H9 (cell line): Measurements from ENCODE around the gene ST7L. TPM values are rescaled to one million over a fixed set of nuclear protein-coding genes. Genes with fewer than 3 reads are reported as not detected.

ENCODE experiments used
- DNase-seq: peaks from one replicate; pipeline ENCODE4 v3.0.0-alpha.2; 2017
- H2AFZ ChIP-seq: one replicate; pipeline ENCODE4 v1.6.1; 2013; ENCODE audit warnings: mild to moderate bottlenecking, low read length, control low read depth, moderate library complexity
- H2AK5ac ChIP-seq: 2 replicates; pipeline ENCODE4 v1.6.1; 2013; ENCODE audit warnings: low read length, control low read depth, mixed read lengths; ENCODE audit not compliant: insufficient read length
- H2BK120ac ChIP-seq: one replicate; pipeline ENCODE4 v1.6.1; 2013; ENCODE audit warnings: low read depth, mild to moderate bottlenecking, low read length, control low read depth, inconsistent platforms; ENCODE audit not compliant: poor library complexity, severe bottlenecking
- H2BK12ac ChIP-seq: 2 replicates; pipeline ENCODE4 v1.6.1; 2013; ENCODE audit warnings: low read length, control low read depth, mixed read lengths, low read depth; ENCODE audit not compliant: insufficient read length
- H2BK15ac ChIP-seq: 2 replicates; pipeline ENCODE4 v1.6.1; 2013; ENCODE audit warnings: low read depth, low read length, control low read depth
- H2BK20ac ChIP-seq: one replicate; pipeline ENCODE4 v1.6.1; 2013; ENCODE audit warnings: low read depth, mild to moderate bottlenecking, low read length, control low read depth, inconsistent platforms; ENCODE audit not compliant: poor library complexity, severe bottlenecking
- H2BK5ac ChIP-seq: 2 replicates; pipeline ENCODE4 v1.6.1; 2013; ENCODE audit warnings: low read length, control low read depth, mixed read lengths; ENCODE audit not compliant: insufficient read length
- H3K14ac ChIP-seq: 2 replicates; pipeline ENCODE4 v1.6.1; 2013; ENCODE audit warnings: low read length, control low read depth; ENCODE audit not compliant: insufficient read depth
- H3K18ac ChIP-seq: 2 replicates; pipeline ENCODE4 v1.6.1; 2013; ENCODE audit warnings: low read depth, mild to moderate bottlenecking, mixed read lengths, low read length, control low read depth; ENCODE audit not compliant: insufficient read length
- H3K23ac ChIP-seq: 2 replicates; pipeline ENCODE4 v1.6.1; 2013; ENCODE audit warnings: low read length, control low read depth, mixed read lengths, low read depth; ENCODE audit not compliant: insufficient read length
- H3K23me2 ChIP-seq: 2 replicates; pipeline ENCODE4 v1.6.1; 2013; ENCODE audit warnings: low read depth, mild to moderate bottlenecking, mixed read lengths, low read length, control low read depth; ENCODE audit not compliant: insufficient read length, poor library complexity, severe bottlenecking
- H3K27ac ChIP-seq: 2 replicates; pipeline ENCODE4 v1.5.1; 2013; ENCODE audit warnings: low read length, control low read depth, mixed read lengths, low read depth; ENCODE audit not compliant: insufficient read length
- H3K27me3 ChIP-seq: 2 replicates; pipeline ENCODE4 v1.6.1; 2013; ENCODE audit warnings: low read length, control low read depth, inconsistent platforms; ENCODE audit not compliant: insufficient read depth
- H3K4ac ChIP-seq: 2 replicates; pipeline ENCODE4 v1.6.1; 2013; ENCODE audit warnings: low read depth, mild to moderate bottlenecking, control low read depth, inconsistent platforms, low read length, moderate library complexity
- H3K4me1 ChIP-seq: 2 replicates; pipeline ENCODE4 v1.6.1; 2013; ENCODE audit warnings: low read length, control low read depth, inconsistent platforms; ENCODE audit not compliant: insufficient read depth
- H3K4me2 ChIP-seq: 2 replicates; pipeline ENCODE4 v1.6.1; 2013; ENCODE audit warnings: low read length, control low read depth, mixed read lengths; ENCODE audit not compliant: insufficient read length, insufficient read depth
- H3K56ac ChIP-seq: 2 replicates; pipeline ENCODE4 v1.6.1; 2013; ENCODE audit warnings: low read depth, mild to moderate bottlenecking, mixed read lengths, low read length, control low read depth; ENCODE audit not compliant: insufficient read length
- H3K79me1 ChIP-seq: 2 replicates; pipeline ENCODE4 v1.6.1; 2013; ENCODE audit warnings: low read depth, mild to moderate bottlenecking, moderate library complexity, low read length, control low read depth, inconsistent platforms; ENCODE audit not compliant: insufficient read depth, poor library complexity, severe bottlenecking
- H3K79me2 ChIP-seq: 2 replicates; pipeline ENCODE4 v1.6.1; 2013; ENCODE audit warnings: low read length, control low read depth, inconsistent platforms; ENCODE audit not compliant: insufficient read depth
- H3K9ac ChIP-seq: 2 replicates; pipeline ENCODE4 v1.6.1; 2013; ENCODE audit warnings: low read length, control low read depth, mixed read lengths; ENCODE audit not compliant: insufficient read length; ENCODE audit errors: extremely low read depth
- H3K9me3 ChIP-seq: one replicate; pipeline ENCODE4 v1.6.1; 2013; ENCODE audit warnings: low read depth, low read length, inconsistent platforms; ENCODE audit not compliant: control insufficient read depth
- H3T11ph ChIP-seq: one replicate; pipeline ENCODE4 v1.6.1; 2013; ENCODE audit warnings: mild to moderate bottlenecking, low read length, control low read depth, inconsistent platforms
- H4K20me1 ChIP-seq: one replicate; pipeline ENCODE4 v1.6.1; 2013; ENCODE audit not compliant: control insufficient read depth, insufficient read length, insufficient read depth
- H4K5ac ChIP-seq: 2 replicates; pipeline ENCODE4 v1.6.1; 2013; ENCODE audit warnings: low read depth, mild to moderate bottlenecking, mixed read lengths, low read length, control low read depth; ENCODE audit not compliant: insufficient read length
- H4K8ac ChIP-seq: replicated peaks from 2 replicates; pipeline ENCODE4 v1.6.1; 2013; ENCODE audit warnings: low read length, control low read depth, mixed read lengths, low read depth; ENCODE audit not compliant: insufficient read length
- H4K91ac ChIP-seq: 2 replicates; pipeline ENCODE4 v1.6.1; 2013; ENCODE audit warnings: low read depth, mild to moderate bottlenecking, moderate library complexity, mixed read lengths, low read length, control low read depth; ENCODE audit not compliant: insufficient read length
- H3K27ac Mint-ChIP-seq, 3 experiments: 2 replicates in 2 of 3; 3 replicates in 1 of 3; pipeline ENCODE4 v1.8.0; 2020 to 2021; ENCODE audit warnings: mixed read lengths in 3 of 3, mild to moderate bottlenecking in 1 of 3, moderate library complexity in 1 of 3
- H3K27me3 Mint-ChIP-seq: 2 replicates; pipeline ENCODE4 v1.8.0; 2021; ENCODE audit warnings: low read depth, mild to moderate bottlenecking, moderate library complexity, mixed read lengths
- H3K36me3 Mint-ChIP-seq, 3 experiments: 2 replicates in 2 of 3; 3 replicates in 1 of 3; pipeline ENCODE4 v1.8.0; 2020 to 2021; ENCODE audit warnings: low read depth in 3 of 3, mixed read lengths in 3 of 3; ENCODE audit not compliant: insufficient read depth in 1 of 3
- H3K4me1 Mint-ChIP-seq, 2 experiments: 2 replicates each; pipeline ENCODE4 v1.8.0; 2020; ENCODE audit warnings: mixed read lengths in 2 of 2
- H3K4me3 Mint-ChIP-seq, 2 experiments: 2 replicates in 1 of 2; 3 replicates in 1 of 2; pipeline ENCODE4 v1.8.0; 2020 to 2021; ENCODE audit warnings: mild to moderate bottlenecking in 2 of 2, mixed read lengths in 2 of 2, moderate library complexity in 1 of 2
- H3K9me3 Mint-ChIP-seq, 2 experiments: 2 replicates in 1 of 2; 3 replicates in 1 of 2; pipeline ENCODE4 v1.8.0; 2020; ENCODE audit warnings: mild to moderate bottlenecking in 2 of 2, mixed read lengths in 2 of 2, moderate library complexity in 1 of 2
- WGBS: extraction: QIAGEN DNeasy Blood & Tissue Kit; methylation state at CpG from one replicate; pipeline ENCODE4 v1.1.7; 2013; ENCODE audit warnings: missing lambda C conversion rate, low lambda C conversion rate, mixed read lengths; ENCODE audit not compliant: insufficient read length; ENCODE audit errors: extremely low coverage; 5-methylcytosine and 5-hydroxymethylcytosine counted together
- total RNA-seq: library from RNA; stranded (reverse); gene quantifications from 2 replicates; pipeline ENCODE4 v1.2.1, GENCODE V29; 2021
- TF ChIP-seq, protein P1 (sequence below): fragments of 200-600 bp; sonication (generic); conservative IDR thresholded peaks from 3 replicates; pipeline ENCODE4 v1.8.0; 2021; ENCODE audit warnings: antibody characterized with exemption, mild to moderate bottlenecking

Gene ST7L
- total RNA-seq, 1 experiment from 2014 or later: 16.0 TPM

- no peak overlapping the region for H2BK20ac ChIP-seq
- H2BK15ac ChIP-seq: no peak overlapping the region
- H3K4ac ChIP-seq: no peak overlapping the region
- WGBS: no CpG with 5 or more reads among the region's 3 CpGs
- H2AFZ ChIP-seq: no peak overlapping the region
- H4K20me1 ChIP-seq: no peaks in the 10 kb centered on the region
- no peaks in the 10 kb centered on the region for H3K23me2 ChIP-seq
- H3K36me3 Mint-ChIP-seq: peaks cover 12 to 21% (median 14%) of the 10 kb centered on the region in 3 experiments
- no peaks in the 10 kb centered on the region for H3K79me1 ChIP-seq
- H3K9me3 ChIP-seq: peaks cover 6% of the 10 kb centered on the region
- no peak overlapping the region for H2BK5ac ChIP-seq
- H3K56ac ChIP-seq: no peak overlapping the region
- no peak overlapping the region for H3K18ac ChIP-seq
- H3K27ac ChIP-seq: no peak overlapping the region
- no peak overlapping the region for H3K4me3 Mint-ChIP-seq
- H3K4me1 Mint-ChIP-seq: peaks cover 0 to 2% of the 10 kb centered on the region in 2 experiments; a peak in 1 of 4 replicates
- no peak overlapping the region for H3K4me2 ChIP-seq
- H4K5ac ChIP-seq: no peak overlapping the region
- H2BK120ac ChIP-seq: no peak overlapping the region
- no peak overlapping the region for H3K27ac Mint-ChIP-seq
- TF ChIP-seq, protein P1, sequence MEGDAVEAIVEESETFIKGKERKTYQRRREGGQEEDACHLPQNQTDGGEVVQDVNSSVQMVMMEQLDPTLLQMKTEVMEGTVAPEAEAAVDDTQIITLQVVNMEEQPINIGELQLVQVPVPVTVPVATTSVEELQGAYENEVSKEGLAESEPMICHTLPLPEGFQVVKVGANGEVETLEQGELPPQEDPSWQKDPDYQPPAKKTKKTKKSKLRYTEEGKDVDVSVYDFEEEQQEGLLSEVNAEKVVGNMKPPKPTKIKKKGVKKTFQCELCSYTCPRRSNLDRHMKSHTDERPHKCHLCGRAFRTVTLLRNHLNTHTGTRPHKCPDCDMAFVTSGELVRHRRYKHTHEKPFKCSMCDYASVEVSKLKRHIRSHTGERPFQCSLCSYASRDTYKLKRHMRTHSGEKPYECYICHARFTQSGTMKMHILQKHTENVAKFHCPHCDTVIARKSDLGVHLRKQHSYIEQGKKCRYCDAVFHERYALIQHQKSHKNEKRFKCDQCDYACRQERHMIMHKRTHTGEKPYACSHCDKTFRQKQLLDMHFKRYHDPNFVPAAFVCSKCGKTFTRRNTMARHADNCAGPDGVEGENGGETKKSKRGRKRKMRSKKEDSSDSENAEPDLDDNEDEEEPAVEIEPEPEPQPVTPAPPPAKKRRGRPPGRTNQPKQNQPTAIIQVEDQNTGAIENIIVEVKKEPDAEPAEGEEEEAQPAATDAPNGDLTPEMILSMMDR: no peak
- DNase-seq: no peak
- H2BK12ac ChIP-seq: no peak overlapping the region
- no peak overlapping the region for H3K14ac ChIP-seq
- no peak overlapping the region for H3T11ph ChIP-seq
- H3K4me1 ChIP-seq: no peaks in the 10 kb centered on the region
- no peak overlapping the region for H4K91ac ChIP-seq
- no peak overlapping the region for H2AK5ac ChIP-seq
- H4K8ac ChIP-seq: no peak overlapping the region
- no peaks in the 10 kb centered on the region for H3K79me2 ChIP-seq
- H3K9ac ChIP-seq: no peak overlapping the region
- no peak overlapping the region for H3K23ac ChIP-seq
- no peaks in the 10 kb centered on the region for H3K27me3 Mint-ChIP-seq
- H3K27me3 ChIP-seq: no peaks in the 10 kb centered on the region
- peaks cover 0 to 2% of the 10 kb centered on the region in 2 experiments; a peak in 1 of 5 replicates for H3K9me3 Mint-ChIP-seq
Observed at GRCh38 chr1:112594208-112594876, 24.6 kb downstream of the ST7L start.
